Measurements from ENCODE around the gene PPM1H.
"Not testable (repeated sequence)": the region's sequence is repeated elsewhere in the genome, so short reads cannot be mapped to it uniquely, and the experiment has no call there.

PPM1H gene

GRCh38 chr12:62934799-62935674 is at the start of gene PPM1H:
PPM1H (minus strand) TSS chr12:62935150; CDS start chr12:62934736, 414 bp downstream.
- DNase-seq: peak; percentile 63

- no peak for DNase-seq
These were observed 48.6 kb upstream of the PPM1H start for GRCh38 chr12:62983594-62983993.

GRCh38 chr12:62978768-62979167 is 43.8 kb upstream of the PPM1H start:
- DNase-seq: no peak

- no peak for DNase-seq
These were observed 42.9 kb upstream of the PPM1H start for GRCh38 chr12:62977883-62978282.

- no peak for DNase-seq
These were observed 42.5 kb upstream of the PPM1H start for GRCh38 chr12:62977418-62977817.

- DNase-seq: no peak
These were observed 41.2 kb upstream of the PPM1H start for GRCh38 chr12:62976110-62976662.

GRCh38 chr12:62971769-62972525 is 37.0 kb upstream of the PPM1H start:
- no peak for DNase-seq

GRCh38 chr12:62969695-62970094 is 34.7 kb upstream of the PPM1H start:
- DNase-seq: no peak

GRCh38 chr12:62967701-62968100 is 32.8 kb upstream of the PPM1H start:
- no peak for DNase-seq

- DNase-seq: no peak
These were observed 32.1 kb upstream of the PPM1H start for GRCh38 chr12:62966990-62967506.

GRCh38 chr12:62966446-62966989 is 31.6 kb upstream of the PPM1H start:
- DNase-seq: not testable (repeated sequence)

- DNase-seq: not testable (repeated sequence)
These were observed 30.8 kb upstream of the PPM1H start for GRCh38 chr12:62965700-62966099.

- not testable (repeated sequence) for DNase-seq
These were observed 30.3 kb upstream of the PPM1H start for GRCh38 chr12:62965242-62965641.

GRCh38 chr12:62963486-62964041 is 28.6 kb upstream of the PPM1H start:
- DNase-seq: peak; percentile 6

GRCh38 chr12:62960324-62960723 is 25.4 kb upstream of the PPM1H start:
- DNase-seq: no peak

- DNase-seq: no peak
These were observed 24.8 kb upstream of the PPM1H start for GRCh38 chr12:62959745-62960144.

- no peak for DNase-seq
These were observed 22.4 kb upstream of the PPM1H start for GRCh38 chr12:62957233-62957953.

- DNase-seq: no peak
These were observed 20.7 kb upstream of the PPM1H start for GRCh38 chr12:62955678-62956077.

GRCh38 chr12:62950317-62950716 is 15.4 kb upstream of the PPM1H start:
- no peak for DNase-seq

GRCh38 chr12:62948123-62948522 is 13.2 kb upstream of the PPM1H start:
- DNase-seq: no peak

GRCh38 chr12:62947364-62947763 is 12.4 kb upstream of the PPM1H start:
- no peak for DNase-seq

- DNase-seq: no peak
These were observed 8.9 kb upstream of the PPM1H start for GRCh38 chr12:62943779-62944395.

Measured in inflammatory macrophage treated with lipopolysaccharide for 4 hours (primary cell).